Coronary artery (tissue), 2 donors: ENCODE data around the gene MUCL3.

Source experiments
- DNase-seq: peaks from one replicate; pipeline ENCODE4 v3.0.0-alpha.2; 2017; ENCODE audit warnings: low spot score
- H3K27ac ChIP-seq, 2 donors: fragments of 200-600 bp; sonication (generic); one replicate each; pipeline ENCODE4 v1.5.1; 2016 to 2019
- H3K4me3 ChIP-seq: fragments of 200-600 bp; sonication (generic); 2 replicates; pipeline ENCODE4 v1.5.1; 2016; ENCODE audit warnings: mild to moderate bottlenecking, moderate library complexity
- CTCF ChIP-seq: fragments of 200-600 bp; sonication (generic); IDR thresholded peaks from one replicate; pipeline ENCODE4 v1.5.1; 2019; ENCODE audit warnings: antibody characterized with exemption

The MUCL3 gene

GRCh38 chr6:30983439-30983838 is 42.7 kb downstream of the MUCL3 start, which contains the start of gene MUC21:
Gene MUC21 (plus strand): TSS chr6:30983718. CDS start chr6:30983959, 241 bp downstream.
- Histone ChIP-seq H3K27ac (no peak within 1 kb of the TSS), H3K4me3 (no peak within 1 kb of the TSS)
- DNase-seq = no peak
- TF ChIP-seq CTCF = no peak

- Histone ChIP-seq H3K27ac (no peak overlapping the region), H3K4me3 (no peak overlapping the region)
- TF ChIP-seq CTCF = no peak
- no peak for DNase-seq
These were observed 44.7 kb downstream of the MUCL3 start for GRCh38 chr6:30985490-30985889.

GRCh38 chr6:30987304-30987703 is 46.5 kb downstream of the MUCL3 start:
- DNase-seq = no peak
- Histone ChIP-seq H3K27ac (no peak overlapping the region), H3K4me3 (no peak overlapping the region)
- TF ChIP-seq CTCF = no peak

GRCh38 chr6:30988209-30988825 is 47.5 kb downstream of the MUCL3 start:
- Histone ChIP-seq H3K27ac (no peak overlapping the region), H3K4me3 (no peak overlapping the region)
- no peak for DNase-seq
- no peak for TF ChIP-seq CTCF

- no peak for DNase-seq
These were observed 49.8 kb downstream of the MUCL3 start for GRCh38 chr6:30990422-30991086.

GRCh38 chr6:30991891-30992290 is 51.1 kb downstream of the MUCL3 start:
- no peak for TF ChIP-seq CTCF
- no peak overlapping the region for H3K27ac ChIP-seq
- no peak overlapping the region for H3K4me3 ChIP-seq
- DNase-seq = no peak

More at GRCh38 chr6:30990422-30991086, 49.8 kb downstream of the MUCL3 start:
- H3K27ac ChIP-seq = no peak overlapping the region
- H3K4me3 ChIP-seq = no peak overlapping the region
- TF ChIP-seq CTCF = no peak

- no peak overlapping the region for H3K4me3 ChIP-seq
- TF ChIP-seq CTCF = no peak
- no peak overlapping the region for H3K27ac ChIP-seq
- DNase-seq = no peak
These were observed 56.5 kb downstream of the MUCL3 start for GRCh38 chr6:30997301-30997700.
